Right lobe of liver (tissue), 6 donors: Measurements from ENCODE around the gene MSH3. TPM values are rescaled to one million over a fixed set of nuclear protein-coding genes. Genes with fewer than 3 reads are reported as not detected.

ENCODE experiments used
- ATAC-seq, 4 donors: fragments of 200-7000 bp; cut with Tn5 transposase; one replicate each; pipeline ENCODE4 v1.9.1; 2020; ENCODE audit warnings: mild to moderate bottlenecking in 4 of 4, moderate library complexity in 4 of 4
- DNase-seq, 3 donors: peaks; one replicate each; pipeline ENCODE4 v3.0.0-alpha.2; 2020
- H3K27ac ChIP-seq, 3 donors: fragments of 200-600 bp; one replicate each; pipeline ENCODE4 v1.8.0; 2022
- H3K27me3 ChIP-seq, 2 donors: fragments of 200-600 bp; one replicate each; pipeline ENCODE4 v1.8.0; 2022
- H3K36me3 ChIP-seq, 4 donors: fragments of 200-600 bp; sonication (generic) in 1 of 4; one replicate each; pipeline versions ENCODE4 v1.5.1 to v1.8.0; 2017 to 2022; ENCODE audit warnings: control low read depth in 1 of 4
- H3K4me1 ChIP-seq, 4 donors: fragments of 200-600 bp; sonication (generic) in 1 of 4; one replicate each; pipeline versions ENCODE4 v1.5.1 to v1.8.0; 2017 to 2022; ENCODE audit warnings: control low read depth in 1 of 4
- H3K4me3 ChIP-seq, 3 donors: fragments of 200-600 bp; one replicate each; pipeline ENCODE4 v1.8.0; 2022
- H3K9me3 ChIP-seq, 4 donors: fragments of 200-600 bp; sonication (generic) in 1 of 4; one replicate each; pipeline versions ENCODE4 v1.5.1 to v1.8.0; 2017 to 2022; ENCODE audit warnings: control low read depth in 1 of 4
- CTCF ChIP-seq, 4 donors: fragments of 200-600 bp in 3 of 4; fragments of 450-650 bp in 1 of 4; IDR thresholded peaks; one replicate each; pipeline versions ENCODE4 v1.5.1 to v1.8.0; 2016 to 2022; ENCODE audit warnings: antibody characterized with exemption in 4 of 4, mild to moderate bottlenecking in 2 of 4
- POLR2A ChIP-seq: fragments of 450-650 bp; IDR thresholded peaks from one replicate; pipeline ENCODE4 v1.6.1; 2017; ENCODE audit warnings: antibody characterized with exemption, mild to moderate bottlenecking
- WGBS: methylation state at CpG from one replicate; pipeline ENCODE4 v1.1.6; 2018; ENCODE audit warnings: low coverage, low lambda C conversion rate; ENCODE audit not compliant: insufficient coverage; ENCODE audit errors: missing lambda C conversion rate; 5-methylcytosine and 5-hydroxymethylcytosine counted together
- intact Hi-C, 2 donors: fragments of 100-400 bp; cut with DNase I; formaldehyde crosslinking; loops; one replicate each; pipeline versions ENCODE4 v1.11.2 to v1.14.1; 2022
- total RNA-seq, 6 experiments: library from RNA; depleted of rRNA in 2 of 6; stranded (reverse); fragments of >200 nt in 2 of 6; fragmentation: NEBNext Ultra II Directional in 3 of 6; extraction: Animal tissue kit (Norgen Biotek cat#: 25700) in 3 of 6; gene quantifications; one replicate each; pipeline versions ENCODE4 v1.1.0 to v1.2.4, GENCODE V29; 2016 to 2023
- donor health status: DM: no; HTN: yes; CAD: no.
- donor health status: DM: no; HTN: no; CAD: no.
- donor health status: DM: no; HTN: no; CAD: no.
- donor health status: DM: no; HTN: yes; CAD: no.
- donor health status: DM: no; HTN: yes; CAD: no.

Gene MSH3
- total RNA-seq, 6 experiments from 2014 or later: 7.8 to 13.1 (median 10.8) TPM

- Histone ChIP-seq H3K4me3 (no peak overlapping the region), H3K4me1 (peaks cover 0 to 7% (median 0%) of the 10 kb centered on the region in 4 donors), H3K36me3 (no peaks in the 10 kb centered on the region), H3K27ac (no peak overlapping the region), H3K27me3 (no peaks in the 10 kb centered on the region), H3K9me3 (no peaks in the 10 kb centered on the region)
- DNase-seq: no peak
- no peak for ATAC-seq
- TF ChIP-seq POLR2A: no peak
- no peak for TF ChIP-seq CTCF (IDR thresholded peaks at IDR 0.05)
- 96% methylated on average over 2 of the region's 2 CpGs for WGBS
- intact Hi-C loops: no loop called here
Observed at GRCh38 chr5:80706835-80707447, 52.5 kb downstream of the MSH3 start.

DNA sequence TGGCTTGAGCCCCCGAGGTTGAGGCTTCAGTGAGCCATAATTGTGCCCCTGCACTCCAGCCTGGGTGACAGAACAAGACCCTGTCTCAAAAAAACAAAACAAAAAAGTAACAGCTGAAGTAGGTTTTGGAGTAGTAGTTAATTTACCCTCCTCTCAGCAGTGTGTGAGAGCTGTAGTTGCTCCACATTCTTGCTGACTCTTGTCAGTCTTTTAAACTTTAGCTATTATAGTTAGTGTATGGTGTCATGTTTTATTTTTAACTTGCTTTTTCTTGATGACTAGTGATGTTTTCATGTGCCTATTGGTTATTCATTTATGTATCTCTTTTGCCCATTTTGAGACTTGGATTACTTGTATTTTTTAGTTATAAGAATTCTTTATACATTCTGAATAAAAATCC lies 53.2 kb downstream of the MSH3 start:
- intact Hi-C loops: no loop called here
- TF ChIP-seq CTCF (IDR thresholded peaks at IDR 0.05): no peak
- no peak for TF ChIP-seq POLR2A
- Histone ChIP-seq H3K4me3 (no peak overlapping the region), H3K27me3 (no peaks in the 10 kb centered on the region), H3K36me3 (no peaks in the 10 kb centered on the region), H3K4me1 (peaks cover 0 to 7% (median 0%) of the 10 kb centered on the region in 4 donors), H3K9me3 (no peaks in the 10 kb centered on the region), H3K27ac (no peak overlapping the region)
- ATAC-seq (no peak), DNase-seq (no peak)
- WGBS: 91% methylated on average over 1 of the region's 1 CpG

- Histone ChIP-seq H3K9me3 (no peaks in the 10 kb centered on the region), H3K27ac (no peak overlapping the region), H3K27me3 (no peaks in the 10 kb centered on the region), H3K4me3 (no peak overlapping the region), H3K36me3 (no peaks in the 10 kb centered on the region), H3K4me1 (peaks cover 0 to 16% (median 5%) of the 10 kb centered on the region in 4 donors)
- 92% methylated on average over 2 of the region's 5 CpGs for WGBS
- DNase-seq (no peak), ATAC-seq (no peak)
- TF ChIP-seq CTCF (IDR thresholded peaks at IDR 0.05) (no peak), POLR2A (no peak)
- intact Hi-C loops: no loop called here
Observed at GRCh38 chr5:80711216-80711615, 56.8 kb downstream of the MSH3 start.

DNA sequence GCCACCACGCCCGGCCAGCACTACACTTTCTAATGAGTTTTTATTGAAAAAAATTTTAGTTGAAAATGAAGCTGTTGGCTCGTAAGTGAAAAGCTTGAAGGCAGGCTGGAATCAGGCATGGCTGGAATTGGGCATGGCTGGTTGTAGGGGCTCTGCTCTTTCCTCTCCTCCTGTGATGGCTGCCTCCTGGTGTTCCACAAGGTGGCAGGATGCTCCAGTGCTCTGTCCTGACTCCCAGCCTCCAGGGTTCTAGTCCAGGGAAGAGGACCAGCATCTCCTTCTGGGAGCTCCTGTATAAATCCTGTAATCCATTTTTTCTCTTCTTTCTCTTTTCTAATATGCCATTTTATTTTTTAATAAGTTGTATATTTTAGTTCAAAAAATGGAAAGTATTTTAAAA lies 57.5 kb downstream of the MSH3 start:
- H3K27me3 ChIP-seq: no peaks in the 10 kb centered on the region
- H3K9me3 ChIP-seq: no peaks in the 10 kb centered on the region
- peaks cover 0 to 16% (median 5%) of the 10 kb centered on the region in 4 donors for H3K4me1 ChIP-seq
- intact Hi-C loops: no loop called here
- H3K36me3 ChIP-seq: no peaks in the 10 kb centered on the region
- H3K27ac ChIP-seq: no peak overlapping the region
- peak; percentile 46 to 70 (median 59) for ATAC-seq
- TF ChIP-seq CTCF (IDR thresholded peaks at IDR 0.05): peak in 3 of 4 donors; percentile 10 to 39 (median 32)
- TF ChIP-seq POLR2A: no peak
- no peak overlapping the region for H3K4me3 ChIP-seq
- DNase-seq: no peak
- 94% methylated on average over 3 of the region's 3 CpGs for WGBS
